Ishikawa (cell line): ENCODE results near the gene SLC16A8.

Experiments
- CEBPB ChIP-seq: IDR thresholded peaks from 2 replicates; pipeline ENCODE4 v1.6.1; 2012
- CREB1 ChIP-seq: IDR thresholded peaks from 2 replicates; pipeline ENCODE4 v1.6.1; 2012; ENCODE audit warnings: low read depth
- EGR1 ChIP-seq: IDR thresholded peaks from 2 replicates; pipeline ENCODE4 v1.6.1; 2012
- EP300 ChIP-seq: IDR thresholded peaks from 2 replicates; pipeline ENCODE4 v1.6.1; 2012; ENCODE audit warnings: borderline replicate concordance
- FOXM1 ChIP-seq: IDR thresholded peaks from 2 replicates; pipeline ENCODE4 v1.6.1; 2012; ENCODE audit warnings: low read depth, borderline replicate concordance
- RAD21 ChIP-seq: IDR thresholded peaks from 2 replicates; pipeline ENCODE4 v1.6.1; 2012; ENCODE audit warnings: low read depth
- TAF1 ChIP-seq: IDR thresholded peaks from 2 replicates; pipeline ENCODE4 v1.6.1; 2012; ENCODE audit warnings: low read depth, mild to moderate bottlenecking
- TEAD4 ChIP-seq: IDR thresholded peaks from 2 replicates; pipeline ENCODE4 v1.6.1; 2012
- YY1 ChIP-seq: IDR thresholded peaks from 2 replicates; pipeline ENCODE4 v1.6.1; 2012; ENCODE audit warnings: low read depth
- TF ChIP-seq, protein P1 (sequence below): IDR thresholded peaks from 2 replicates; pipeline ENCODE4 v1.6.1; 2012; ENCODE audit warnings: low read depth, mild to moderate bottlenecking
- TF ChIP-seq, protein P2 (sequence below): IDR thresholded peaks from 2 replicates; pipeline ENCODE4 v1.6.1; 2012
- TF ChIP-seq, protein P3 (sequence below): IDR thresholded peaks from 2 replicates; pipeline ENCODE4 v1.6.1; 2012

DNA sequence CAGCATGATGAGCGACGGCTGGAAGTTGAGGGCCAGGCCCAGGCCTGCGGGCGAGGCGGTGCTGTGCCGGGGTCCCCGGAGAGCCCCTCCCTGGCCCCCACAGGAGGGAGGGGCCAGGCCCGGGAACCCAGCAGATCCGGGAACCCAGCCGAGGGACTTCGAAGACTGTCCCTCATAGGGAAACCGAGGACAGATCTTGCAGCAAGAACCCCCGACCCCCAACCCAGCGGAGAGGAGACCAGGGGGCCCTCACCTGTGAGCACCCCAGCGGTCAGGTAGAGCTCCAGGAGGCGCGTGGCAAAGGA, 2.4 kb downstream of the SLC16A8 start:
- no peak for TF ChIP-seq YY1
- no peak for TF ChIP-seq CREB1
- TF ChIP-seq, protein P1, sequence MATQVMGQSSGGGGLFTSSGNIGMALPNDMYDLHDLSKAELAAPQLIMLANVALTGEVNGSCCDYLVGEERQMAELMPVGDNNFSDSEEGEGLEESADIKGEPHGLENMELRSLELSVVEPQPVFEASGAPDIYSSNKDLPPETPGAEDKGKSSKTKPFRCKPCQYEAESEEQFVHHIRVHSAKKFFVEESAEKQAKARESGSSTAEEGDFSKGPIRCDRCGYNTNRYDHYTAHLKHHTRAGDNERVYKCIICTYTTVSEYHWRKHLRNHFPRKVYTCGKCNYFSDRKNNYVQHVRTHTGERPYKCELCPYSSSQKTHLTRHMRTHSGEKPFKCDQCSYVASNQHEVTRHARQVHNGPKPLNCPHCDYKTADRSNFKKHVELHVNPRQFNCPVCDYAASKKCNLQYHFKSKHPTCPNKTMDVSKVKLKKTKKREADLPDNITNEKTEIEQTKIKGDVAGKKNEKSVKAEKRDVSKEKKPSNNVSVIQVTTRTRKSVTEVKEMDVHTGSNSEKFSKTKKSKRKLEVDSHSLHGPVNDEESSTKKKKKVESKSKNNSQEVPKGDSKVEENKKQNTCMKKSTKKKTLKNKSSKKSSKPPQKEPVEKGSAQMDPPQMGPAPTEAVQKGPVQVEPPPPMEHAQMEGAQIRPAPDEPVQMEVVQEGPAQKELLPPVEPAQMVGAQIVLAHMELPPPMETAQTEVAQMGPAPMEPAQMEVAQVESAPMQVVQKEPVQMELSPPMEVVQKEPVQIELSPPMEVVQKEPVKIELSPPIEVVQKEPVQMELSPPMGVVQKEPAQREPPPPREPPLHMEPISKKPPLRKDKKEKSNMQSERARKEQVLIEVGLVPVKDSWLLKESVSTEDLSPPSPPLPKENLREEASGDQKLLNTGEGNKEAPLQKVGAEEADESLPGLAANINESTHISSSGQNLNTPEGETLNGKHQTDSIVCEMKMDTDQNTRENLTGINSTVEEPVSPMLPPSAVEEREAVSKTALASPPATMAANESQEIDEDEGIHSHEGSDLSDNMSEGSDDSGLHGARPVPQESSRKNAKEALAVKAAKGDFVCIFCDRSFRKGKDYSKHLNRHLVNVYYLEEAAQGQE: no peak
- no peak for TF ChIP-seq EGR1
- TF ChIP-seq, protein P2, sequence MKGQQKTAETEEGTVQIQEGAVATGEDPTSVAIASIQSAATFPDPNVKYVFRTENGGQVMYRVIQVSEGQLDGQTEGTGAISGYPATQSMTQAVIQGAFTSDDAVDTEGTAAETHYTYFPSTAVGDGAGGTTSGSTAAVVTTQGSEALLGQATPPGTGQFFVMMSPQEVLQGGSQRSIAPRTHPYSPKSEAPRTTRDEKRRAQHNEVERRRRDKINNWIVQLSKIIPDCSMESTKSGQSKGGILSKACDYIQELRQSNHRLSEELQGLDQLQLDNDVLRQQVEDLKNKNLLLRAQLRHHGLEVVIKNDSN: no peak
- no peak for TF ChIP-seq CEBPB
- no peak for TF ChIP-seq RAD21
- no peak for TF ChIP-seq EP300
- TF ChIP-seq TEAD4: no peak
- no peak for TF ChIP-seq FOXM1
- no peak for TF ChIP-seq TAF1
- TF ChIP-seq, protein P3, sequence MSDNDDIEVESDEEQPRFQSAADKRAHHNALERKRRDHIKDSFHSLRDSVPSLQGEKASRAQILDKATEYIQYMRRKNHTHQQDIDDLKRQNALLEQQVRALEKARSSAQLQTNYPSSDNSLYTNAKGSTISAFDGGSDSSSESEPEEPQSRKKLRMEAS: no peak
